DND-41 (cell line): ENCODE measurements around the gene RAB3GAP2.

ENCODE experiments used
- CTCF ChIP-seq: IDR thresholded peaks from 2 replicates; pipeline ENCODE4 v1.5.1; 2012; ENCODE audit warnings: borderline replicate concordance, low read length, moderate library complexity, mild to moderate bottlenecking; ENCODE audit not compliant: poor library complexity, severe bottlenecking; ENCODE audit errors: extremely low read depth
- EZH2 ChIP-seq: IDR thresholded peaks from 3 replicates; pipeline ENCODE4 v1.6.1; 2012; ENCODE audit warnings: borderline replicate concordance, low read depth, mild to moderate bottlenecking, moderate library complexity, low read length, inconsistent platforms; ENCODE audit not compliant: severe bottlenecking

DNA sequence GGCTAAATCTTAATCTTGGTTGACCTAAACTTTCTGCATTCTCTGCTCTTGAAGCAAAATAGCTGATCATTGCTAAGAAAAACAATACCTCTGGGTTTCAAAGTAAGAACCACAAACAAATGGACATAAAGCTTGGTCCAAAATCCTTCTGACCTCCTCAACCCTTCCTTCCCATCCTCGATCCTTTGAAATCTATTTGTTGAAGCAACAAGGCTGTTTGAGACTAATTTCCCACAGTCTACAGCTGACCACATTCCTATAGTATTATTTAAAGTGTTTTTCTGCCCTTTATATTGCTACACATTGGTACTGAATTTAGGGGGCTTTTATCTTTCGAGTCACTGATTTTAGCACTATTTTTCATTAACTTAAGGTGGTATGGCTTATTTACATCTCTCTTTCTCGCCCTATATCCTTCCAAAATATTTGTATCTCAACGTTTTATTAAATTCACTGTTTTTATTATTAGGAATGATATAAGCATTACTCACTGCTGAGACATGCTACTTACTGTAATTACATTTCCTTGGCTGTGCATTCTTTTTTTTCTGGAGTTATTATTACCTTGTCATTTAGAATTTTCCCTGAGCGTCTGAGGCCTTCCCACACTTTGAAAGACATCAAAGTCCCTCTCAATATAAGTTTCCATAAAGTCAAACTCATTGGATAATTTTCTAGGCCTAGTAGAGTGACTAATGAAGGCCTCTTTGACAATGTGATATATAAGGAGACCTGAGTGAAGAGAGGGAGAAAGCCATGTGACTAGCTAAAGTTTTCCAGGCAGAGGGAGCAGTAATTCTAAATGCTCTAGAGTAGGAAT lies 73.9 kb downstream of the RAB3GAP2 start:
- TF ChIP-seq CTCF (no peak), EZH2 (no peak)
